Neuronal stem cell (in vitro differentiated cells): ENCODE data around the gene ANKRD30BL. TPM values are rescaled to one million over a fixed set of nuclear protein-coding genes. Genes with fewer than 3 reads are reported as not detected.
A peak's percentile ranks its signal among the peaks of the same experiment; 100 is the strongest.
"Not testable (repeated sequence)": the region's sequence is repeated elsewhere in the genome, so short reads cannot be mapped to it uniquely, and the experiment has no call there.

Source experiments
- DNase-seq: peaks from one replicate; pipeline ENCODE4 v3.0.0-alpha.2; 2013; ENCODE audit warnings: low spot score
- H2AFZ ChIP-seq: one replicate; pipeline ENCODE4 v1.6.1; 2013; ENCODE audit warnings: mild to moderate bottlenecking, low read length, inconsistent platforms
- H2AK5ac ChIP-seq: 2 replicates; pipeline ENCODE4 v1.6.1; 2013; ENCODE audit warnings: low read depth, mild to moderate bottlenecking, inconsistent platforms, low read length, moderate library complexity, mixed read lengths
- H2BK120ac ChIP-seq: 2 replicates; pipeline ENCODE4 v1.6.1; 2013; ENCODE audit warnings: low read depth, mild to moderate bottlenecking, inconsistent platforms, low read length, moderate library complexity, mixed read lengths
- H2BK12ac ChIP-seq: one replicate; pipeline ENCODE4 v1.6.1; 2013; ENCODE audit warnings: low read length, inconsistent platforms
- H2BK15ac ChIP-seq: 2 replicates; pipeline ENCODE4 v1.6.1; 2013; ENCODE audit warnings: mild to moderate bottlenecking, low read length, inconsistent platforms, mixed read lengths
- H2BK5ac ChIP-seq: one replicate; pipeline ENCODE4 v1.6.1; 2013; ENCODE audit warnings: inconsistent platforms, mild to moderate bottlenecking, low read length, moderate library complexity
- H3K14ac ChIP-seq: one replicate; pipeline ENCODE4 v1.6.1; 2013; ENCODE audit warnings: low read length, inconsistent platforms
- H3K18ac ChIP-seq: 2 replicates; pipeline ENCODE4 v1.6.1; 2013; ENCODE audit warnings: low read length, inconsistent platforms
- H3K23ac ChIP-seq: 2 replicates; pipeline ENCODE4 v1.6.1; 2013; ENCODE audit warnings: low read depth, mild to moderate bottlenecking, mixed read lengths, low read length, inconsistent platforms; ENCODE audit not compliant: poor library complexity
- H3K27ac ChIP-seq: replicated peaks from 3 replicates; pipeline ENCODE4 v1.5.1; 2013; ENCODE audit warnings: low read length, inconsistent platforms
- H3K27me3 ChIP-seq, 3 experiments: 2 replicates each; pipeline ENCODE4 v1.6.1; 2013; ENCODE audit warnings: low read length in 3 of 3, mild to moderate bottlenecking in 2 of 3, inconsistent platforms in 1 of 3, low read depth in 1 of 3, mixed read lengths in 1 of 3, moderate library complexity in 1 of 3; ENCODE audit not compliant: control insufficient read depth in 3 of 3, insufficient read depth in 3 of 3
- H3K36me3 ChIP-seq, 2 donors: replicated peaks in 1 of 2; 2 replicates each; pipeline ENCODE4 v1.6.1; 2013; ENCODE audit warnings: low read length in 2 of 2; ENCODE audit not compliant: control insufficient read depth in 2 of 2, insufficient read depth in 2 of 2
- H3K4ac ChIP-seq: 2 replicates; pipeline ENCODE4 v1.6.1; 2013; ENCODE audit warnings: inconsistent platforms, mild to moderate bottlenecking, low read length, moderate library complexity
- H3K4me1 ChIP-seq, 2 donors: 1 replicate in 1 of 2; 2 replicates in 1 of 2; pipeline ENCODE4 v1.6.1; 2013; ENCODE audit warnings: low read length in 2 of 2, low read depth in 1 of 2; ENCODE audit not compliant: control insufficient read depth in 2 of 2, insufficient read depth in 1 of 2
- H3K4me2 ChIP-seq: one replicate; pipeline ENCODE4 v1.6.1; 2013; ENCODE audit warnings: mild to moderate bottlenecking, low read length, inconsistent platforms; ENCODE audit not compliant: insufficient read depth, poor library complexity, severe bottlenecking
- H3K4me3 ChIP-seq, 2 donors: 2 replicates each; pipeline ENCODE4 v1.5.1; 2013; ENCODE audit warnings: low read length in 2 of 2, mild to moderate bottlenecking in 2 of 2, inconsistent platforms in 1 of 2, moderate library complexity in 1 of 2
- H3K79me1 ChIP-seq: one replicate; pipeline ENCODE4 v1.6.1; 2013; ENCODE audit warnings: low read depth, mild to moderate bottlenecking, inconsistent platforms, low read length, moderate library complexity
- H3K9ac ChIP-seq: one replicate; pipeline ENCODE4 v1.6.1; 2013; ENCODE audit warnings: mild to moderate bottlenecking, low read depth, low read length, inconsistent platforms; ENCODE audit not compliant: poor library complexity
- H3K9me3 ChIP-seq, 2 donors: replicated peaks in 1 of 2; 2 replicates each; pipeline versions ENCODE3 to v1.6.1; 2013; ENCODE audit warnings: low read length in 2 of 2, mild to moderate bottlenecking in 2 of 2, inconsistent platforms in 1 of 2, low read depth in 1 of 2, mixed read lengths in 1 of 2, moderate library complexity in 1 of 2; ENCODE audit not compliant: control insufficient read depth in 2 of 2, insufficient read depth in 1 of 2
- H4K8ac ChIP-seq: one replicate; pipeline ENCODE4 v1.6.1; 2013; ENCODE audit warnings: low read depth, mild to moderate bottlenecking, inconsistent platforms, low read length, moderate library complexity
- H4K91ac ChIP-seq: one replicate; pipeline ENCODE4 v1.6.1; 2013; ENCODE audit warnings: low read length, low read depth, mild to moderate bottlenecking, inconsistent platforms; ENCODE audit not compliant: poor library complexity
- WGBS, 2 donors: extraction: QIAGEN DNeasy Blood & Tissue Kit; methylation state at CpG; one replicate each; pipeline ENCODE4 v1.1.7; 2013; ENCODE audit warnings: missing lambda C conversion rate in 2 of 2, mixed read lengths in 1 of 2; ENCODE audit not compliant: insufficient read length in 2 of 2, insufficient replicate concordance in 1 of 2; ENCODE audit errors: extremely low coverage in 2 of 2; 5-methylcytosine and 5-hydroxymethylcytosine counted together
- small RNA-seq: library from polyadenylated mRNA; stranded (forward); fragments of <200 nt; extraction: miRNeasy Mini kit (QIAGEN cat#:217004); gene quantifications from one replicate; pipeline ENCODE3, GENCODE V24; 2013; ENCODE audit not compliant: insufficient read depth

The ANKRD30BL gene

DNA sequence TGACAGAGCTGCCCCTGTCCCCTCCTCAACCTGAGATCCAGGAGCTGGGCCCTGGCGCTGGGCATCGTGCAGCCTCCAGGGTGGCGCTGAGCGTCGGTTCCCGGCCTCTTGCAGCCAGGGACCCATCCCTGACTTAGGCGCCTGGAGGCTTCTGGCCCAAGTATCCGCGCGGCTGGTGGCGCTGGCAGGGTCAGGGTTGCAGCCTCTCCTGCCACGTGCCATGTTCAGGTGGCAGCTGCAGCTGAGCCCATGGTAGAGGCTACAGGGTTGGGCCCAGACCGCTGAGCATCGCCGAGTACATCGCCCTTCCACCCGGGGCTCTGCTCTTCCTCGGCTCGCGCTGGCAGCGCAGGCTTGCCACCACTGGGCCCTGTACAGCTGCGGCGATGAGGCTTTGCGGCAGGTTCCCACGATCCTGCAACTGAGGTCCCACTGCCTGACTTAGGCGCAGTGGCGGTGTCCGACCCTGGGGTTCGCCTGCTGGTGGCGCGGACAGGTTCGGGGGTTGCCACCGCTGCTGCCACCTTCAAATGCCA, 441 bp upstream of the ANKRD30BL start:
- not testable (repeated sequence) for H2BK15ac ChIP-seq, H4K8ac ChIP-seq, H3K4me1 ChIP-seq, H2AFZ ChIP-seq, H3K9me3 ChIP-seq, H2BK120ac ChIP-seq, H3K27ac ChIP-seq, H3K18ac ChIP-seq, H3K9ac ChIP-seq, H2BK12ac ChIP-seq, H3K4ac ChIP-seq, H3K36me3 ChIP-seq, H3K23ac ChIP-seq, H3K14ac ChIP-seq, H3K4me2 ChIP-seq, H2AK5ac ChIP-seq, H2BK5ac ChIP-seq, H3K27me3 ChIP-seq, H3K79me1 ChIP-seq, DNase-seq, H4K91ac ChIP-seq, H3K4me3 ChIP-seq
- no CpG with 5 or more reads among the region's 33 CpGs for WGBS, 2 donors

DNA sequence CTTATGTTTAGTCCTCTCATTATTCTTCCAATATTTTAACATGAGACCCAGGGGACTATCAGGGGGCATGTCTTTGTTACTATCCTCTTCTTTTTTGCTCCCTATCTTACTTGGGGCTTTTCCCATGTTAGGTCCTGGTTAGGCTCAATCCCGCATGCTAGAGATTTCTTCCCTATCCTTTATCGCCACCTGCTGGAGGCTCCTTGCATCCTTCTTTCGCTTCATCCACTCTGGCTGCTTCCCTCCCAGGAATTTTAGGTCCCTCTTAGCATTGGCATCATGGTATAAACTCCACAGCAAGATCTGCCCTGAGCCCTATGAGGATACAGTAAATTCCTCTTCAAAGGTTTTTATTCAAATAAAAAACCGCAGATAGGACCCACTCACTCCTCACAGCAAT, 15.0 kb downstream of the ANKRD30BL start:
- no CpG with 5 or more reads among the region's 4 CpGs for WGBS, 2 donors
- not testable (repeated sequence) for H2BK12ac ChIP-seq, H3K14ac ChIP-seq, H3K36me3 ChIP-seq, H3K27ac ChIP-seq, H4K8ac ChIP-seq, H2AFZ ChIP-seq, H3K9me3 ChIP-seq, H2BK15ac ChIP-seq, H2BK5ac ChIP-seq, H3K4me3 ChIP-seq, H3K79me1 ChIP-seq, H3K4me1 ChIP-seq, H4K91ac ChIP-seq, H3K18ac ChIP-seq, H2AK5ac ChIP-seq, H3K23ac ChIP-seq, H3K4me2 ChIP-seq, H3K9ac ChIP-seq, H2BK120ac ChIP-seq, H3K27me3 ChIP-seq, H3K4ac ChIP-seq
- peak; percentile 67 for DNase-seq

Small RNA genes lying within 50 kb of the gene (small RNA-seq; reads per million reads assigned to genes)
- not detected for gene RNU6-1132P
